ENCODE data around the gene AKR1D1. TPM values are rescaled to one million over a fixed set of nuclear protein-coding genes. Genes with fewer than 3 reads are reported as not detected.

The AKR1D1 gene
- total RNA-seq, 1 experiment from 2014 or later: not detected

DNA sequence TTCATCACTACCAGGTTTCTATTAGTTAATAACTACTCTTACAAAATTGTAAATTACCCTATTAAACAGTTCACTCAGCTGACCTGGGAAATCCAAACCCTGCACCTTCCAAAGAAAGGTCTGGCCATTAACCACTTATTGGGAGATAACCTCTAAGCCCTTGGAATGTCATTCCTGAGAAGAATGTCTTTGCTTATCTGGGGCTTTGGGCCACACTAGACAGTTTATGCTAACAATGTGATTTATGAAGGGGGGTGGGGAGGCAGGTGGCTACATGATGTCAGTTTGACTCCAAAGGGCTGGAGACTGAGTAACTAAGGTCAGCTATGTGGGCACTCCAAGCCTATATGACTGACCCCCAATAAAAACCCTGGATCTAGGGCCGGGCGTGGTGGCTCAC lies 50.7 kb downstream of the AKR1D1 start:
- no TSS peak for BruUV-seq (replicated peaks)
- no peaks in the 10 kb centered on the region for H3K9me2 ChIP-seq (ENCODE audit: insufficient read depth)
- H3K27me3 ChIP-seq (ENCODE audit: insufficient read depth, low read depth): no peaks in the 10 kb centered on the region
- H3F3A ChIP-seq (ENCODE audit: insufficient read depth, low read depth): peaks cover 10% of the 10 kb centered on the region
- intact Hi-C loops (cut with micrococcal nuclease; ENCODE audit: unreplicated experiment): no loop called here
- TF ChIP-seq, protein P1, sequence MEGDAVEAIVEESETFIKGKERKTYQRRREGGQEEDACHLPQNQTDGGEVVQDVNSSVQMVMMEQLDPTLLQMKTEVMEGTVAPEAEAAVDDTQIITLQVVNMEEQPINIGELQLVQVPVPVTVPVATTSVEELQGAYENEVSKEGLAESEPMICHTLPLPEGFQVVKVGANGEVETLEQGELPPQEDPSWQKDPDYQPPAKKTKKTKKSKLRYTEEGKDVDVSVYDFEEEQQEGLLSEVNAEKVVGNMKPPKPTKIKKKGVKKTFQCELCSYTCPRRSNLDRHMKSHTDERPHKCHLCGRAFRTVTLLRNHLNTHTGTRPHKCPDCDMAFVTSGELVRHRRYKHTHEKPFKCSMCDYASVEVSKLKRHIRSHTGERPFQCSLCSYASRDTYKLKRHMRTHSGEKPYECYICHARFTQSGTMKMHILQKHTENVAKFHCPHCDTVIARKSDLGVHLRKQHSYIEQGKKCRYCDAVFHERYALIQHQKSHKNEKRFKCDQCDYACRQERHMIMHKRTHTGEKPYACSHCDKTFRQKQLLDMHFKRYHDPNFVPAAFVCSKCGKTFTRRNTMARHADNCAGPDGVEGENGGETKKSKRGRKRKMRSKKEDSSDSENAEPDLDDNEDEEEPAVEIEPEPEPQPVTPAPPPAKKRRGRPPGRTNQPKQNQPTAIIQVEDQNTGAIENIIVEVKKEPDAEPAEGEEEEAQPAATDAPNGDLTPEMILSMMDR (conservative IDR thresholded peaks at IDR 0.05): no peak
- no peak for TF ChIP-seq EZH2 (IDR thresholded peaks at IDR 0.05; ENCODE audit: low read depth)
- H3K79me2 ChIP-seq (ENCODE audit: low read depth): no peaks in the 10 kb centered on the region
- POLR2A ChIA-PET (ENCODE audit: unreplicated experiment): no interaction called here
- H2AFZ ChIP-seq: no peak overlapping the region
- H3K4me2 ChIP-seq: no peak overlapping the region
- peaks cover 2% of the 10 kb centered on the region; the same call in 1 of the 2 replicates for H3K9me3 ChIP-seq (ENCODE audit: insufficient read depth, low read depth)
- no peak overlapping the region for H3K4me3 ChIP-seq
- DNase-seq: no peak
- H3K27ac ChIP-seq: no peak overlapping the region
- no peaks in the 10 kb centered on the region for H3K36me3 ChIP-seq (ENCODE audit: low read depth)
- H3K4me1 ChIP-seq (replicated peaks; ENCODE audit: insufficient read depth): peaks cover 19% of the 10 kb centered on the region
- CTCF ChIA-PET: no interaction called here
- no peaks in the 10 kb centered on the region for H4K20me1 ChIP-seq (ENCODE audit: insufficient read depth)

DNA sequence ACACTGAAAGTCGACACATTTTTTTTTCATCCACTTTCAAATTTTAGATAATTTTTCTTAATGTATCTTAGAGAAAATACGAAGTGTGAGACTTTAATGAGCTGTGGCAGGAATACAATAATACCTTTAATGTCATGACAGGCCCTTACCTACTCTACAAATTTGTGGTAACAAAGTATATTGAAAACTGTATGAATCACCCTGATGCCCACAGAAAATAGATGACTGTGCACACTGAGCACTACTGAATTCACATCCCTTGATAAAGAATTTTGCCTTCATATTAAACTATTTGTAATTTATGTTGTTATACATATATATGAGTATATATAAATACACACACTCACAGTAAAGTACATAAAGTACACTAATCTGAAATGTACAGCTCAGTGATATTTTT lies 51.7 kb downstream of the AKR1D1 start:
- BruUV-seq (replicated peaks): no TSS peak

DNA sequence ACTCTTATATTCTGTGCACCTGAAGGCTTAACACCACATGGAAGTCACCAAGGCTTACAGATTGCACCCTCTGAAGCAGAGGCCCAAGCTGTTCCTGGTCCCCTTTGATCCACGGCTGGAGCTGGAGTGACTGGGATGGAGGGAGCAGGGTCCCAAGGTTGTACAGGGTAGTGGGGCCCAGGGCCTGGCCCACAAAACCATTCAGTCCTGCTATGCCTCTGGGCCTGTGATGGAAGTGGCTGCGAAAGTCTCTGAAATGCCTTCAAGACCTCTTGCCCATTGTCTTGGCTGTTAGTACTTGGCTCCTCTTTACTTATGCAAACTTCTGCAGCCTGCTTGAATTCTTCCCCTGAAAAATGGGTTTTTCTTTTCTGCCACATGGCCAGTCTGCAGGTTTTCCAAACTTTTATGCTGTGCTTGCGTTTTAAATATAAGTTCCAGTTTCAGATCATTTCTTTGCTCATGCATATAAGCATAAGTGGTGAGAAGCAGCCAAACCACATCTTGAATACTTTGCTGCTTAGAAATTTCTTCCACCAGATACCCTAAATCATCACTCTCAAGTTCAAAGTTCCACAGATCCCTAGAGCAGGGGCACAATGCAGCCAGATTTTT lies 53.4 kb downstream of the AKR1D1 start:
- Histone ChIP-seq H2AFZ (no peak overlapping the region), H3K9me2 (ENCODE audit: insufficient read depth) (no peaks in the 10 kb centered on the region), H3K27ac (no peak overlapping the region), H3K4me2 (no peak overlapping the region), H3K27me3 (ENCODE audit: insufficient read depth, low read depth) (no peaks in the 10 kb centered on the region), H3K4me1 (replicated peaks; ENCODE audit: insufficient read depth) (peaks cover 18% of the 10 kb centered on the region), H3K9me3 (ENCODE audit: insufficient read depth, low read depth) (peaks cover 2% of the 10 kb centered on the region; the same call in 1 of the 2 replicates), H3K4me3 (no peak overlapping the region), H4K20me1 (ENCODE audit: insufficient read depth) (no peaks in the 10 kb centered on the region), H3K79me2 (ENCODE audit: low read depth) (no peaks in the 10 kb centered on the region), H3F3A (ENCODE audit: insufficient read depth, low read depth) (peaks cover 10% of the 10 kb centered on the region), H3K36me3 (ENCODE audit: low read depth) (no peaks in the 10 kb centered on the region)
- DNase-seq: no peak
- no TSS peak for BruUV-seq (replicated peaks)
- TF ChIP-seq EZH2 (IDR thresholded peaks at IDR 0.05; ENCODE audit: low read depth): no peak
- TF ChIP-seq, protein P1 (conservative IDR thresholded peaks at IDR 0.05): no peak
- intact Hi-C loops (cut with micrococcal nuclease; ENCODE audit: unreplicated experiment): no loop called here
- ChIA-PET POLR2A (ENCODE audit: unreplicated experiment) (no interaction called here), CTCF (no interaction called here)

More for the DNA sequence above, 51.7 kb downstream of the AKR1D1 start:
- H3F3A ChIP-seq (ENCODE audit: insufficient read depth, low read depth): peaks cover 10% of the 10 kb centered on the region
- no peaks in the 10 kb centered on the region for H3K36me3 ChIP-seq (ENCODE audit: low read depth)
- H2AFZ ChIP-seq: no peak overlapping the region
- no peak overlapping the region for H3K4me3 ChIP-seq
- ChIA-PET POLR2A (ENCODE audit: unreplicated experiment) (no interaction called here), CTCF (no interaction called here)
- TF ChIP-seq EZH2 (IDR thresholded peaks at IDR 0.05; ENCODE audit: low read depth): no peak
- TF ChIP-seq, protein P1 (conservative IDR thresholded peaks at IDR 0.05): no peak
- no peaks in the 10 kb centered on the region for H3K79me2 ChIP-seq (ENCODE audit: low read depth)
- no peak overlapping the region for H3K27ac ChIP-seq
- H3K27me3 ChIP-seq (ENCODE audit: insufficient read depth, low read depth): no peaks in the 10 kb centered on the region
- H4K20me1 ChIP-seq (ENCODE audit: insufficient read depth): no peaks in the 10 kb centered on the region
- DNase-seq: no peak
- H3K9me3 ChIP-seq (ENCODE audit: insufficient read depth, low read depth): peaks cover 2% of the 10 kb centered on the region; the same call in 1 of the 2 replicates
- intact Hi-C loops (cut with micrococcal nuclease; ENCODE audit: unreplicated experiment): no loop called here
- H3K4me2 ChIP-seq: no peak overlapping the region
- H3K9me2 ChIP-seq (ENCODE audit: insufficient read depth): no peaks in the 10 kb centered on the region
- peaks cover 19% of the 10 kb centered on the region for H3K4me1 ChIP-seq (replicated peaks; ENCODE audit: insufficient read depth)

Measured in PC-9 (cell line).